ENCODE results near the gene DNAH6.

DNA sequence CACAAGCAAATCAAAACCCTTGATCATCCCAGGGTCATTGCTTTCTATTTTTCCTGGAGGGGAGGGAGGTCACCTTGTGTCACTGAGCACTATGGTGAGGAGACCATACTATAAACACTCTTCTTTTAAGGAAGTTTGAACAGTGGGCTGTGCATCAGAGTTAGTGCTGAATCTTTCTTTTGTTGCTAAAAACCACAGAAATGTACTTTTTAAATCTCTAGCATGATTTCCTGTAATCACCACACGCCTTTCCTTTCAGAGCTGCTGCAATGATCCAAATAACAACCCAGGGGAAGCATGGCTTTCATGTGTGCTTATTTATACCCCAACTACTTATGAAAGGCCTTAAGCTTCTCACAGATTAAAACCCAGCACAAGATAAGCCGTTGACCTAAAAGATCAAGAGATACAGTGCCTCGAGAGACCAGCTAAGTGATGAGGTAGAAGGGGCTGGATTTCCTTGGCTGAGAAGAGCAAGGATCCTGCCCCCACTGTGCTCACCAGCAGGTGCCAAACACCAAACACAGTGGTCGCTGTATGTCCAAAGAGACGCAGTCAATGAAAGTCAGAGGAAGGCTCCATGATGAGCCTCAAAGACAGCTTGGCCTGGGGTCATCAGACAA is 329.9 kb downstream of the DNAH6 start:
- TF ChIP-seq HDAC2 (IDR thresholded peaks at IDR 0.05) = no peak
- no peak for TF ChIP-seq SP1 (IDR thresholded peaks at IDR 0.05; ENCODE audit: low read depth, low read length)
- no peak for TF ChIP-seq ZNF384 (IDR thresholded peaks at IDR 0.05; ENCODE audit: borderline replicate concordance, low read depth, low read length)
- no peak for TF ChIP-seq MYC (IDR thresholded peaks at IDR 0.05; ENCODE audit: insufficient read depth, insufficient read length, insufficient replicate concordance, low read length, severe bottlenecking)
- TF ChIP-seq, protein P1, sequence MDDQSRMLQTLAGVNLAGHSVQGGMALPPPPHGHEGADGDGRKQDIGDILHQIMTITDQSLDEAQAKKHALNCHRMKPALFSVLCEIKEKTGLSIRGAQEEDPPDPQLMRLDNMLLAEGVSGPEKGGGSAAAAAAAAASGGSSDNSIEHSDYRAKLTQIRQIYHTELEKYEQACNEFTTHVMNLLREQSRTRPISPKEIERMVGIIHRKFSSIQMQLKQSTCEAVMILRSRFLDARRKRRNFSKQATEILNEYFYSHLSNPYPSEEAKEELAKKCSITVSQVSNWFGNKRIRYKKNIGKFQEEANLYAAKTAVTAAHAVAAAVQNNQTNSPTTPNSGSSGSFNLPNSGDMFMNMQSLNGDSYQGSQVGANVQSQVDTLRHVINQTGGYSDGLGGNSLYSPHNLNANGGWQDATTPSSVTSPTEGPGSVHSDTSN (IDR thresholded peaks at IDR 0.05; ENCODE audit: insufficient replicate concordance, low read depth, low read length) = no peak
- TF ChIP-seq YY1 (IDR thresholded peaks at IDR 0.05; ENCODE audit: low read depth, low read length) = no peak
- TF ChIP-seq CTCF (IDR thresholded peaks at IDR 0.05 in 2 of 3, conservative IDR thresholded peaks at IDR 0.05 in 1 of 3; ENCODE audit: control insufficient read depth in 2 of 3, extremely low read depth in 1 of 3, insufficient read depth in 1 of 3, low read depth in 3 of 3, low read length in 3 of 3) = no peak
- no peak for TF ChIP-seq CEBPB (IDR thresholded peaks at IDR 0.05; ENCODE audit: borderline replicate concordance in 1 of 2, low read depth in 2 of 2, low read length in 2 of 2)
- TF ChIP-seq, protein P2, sequence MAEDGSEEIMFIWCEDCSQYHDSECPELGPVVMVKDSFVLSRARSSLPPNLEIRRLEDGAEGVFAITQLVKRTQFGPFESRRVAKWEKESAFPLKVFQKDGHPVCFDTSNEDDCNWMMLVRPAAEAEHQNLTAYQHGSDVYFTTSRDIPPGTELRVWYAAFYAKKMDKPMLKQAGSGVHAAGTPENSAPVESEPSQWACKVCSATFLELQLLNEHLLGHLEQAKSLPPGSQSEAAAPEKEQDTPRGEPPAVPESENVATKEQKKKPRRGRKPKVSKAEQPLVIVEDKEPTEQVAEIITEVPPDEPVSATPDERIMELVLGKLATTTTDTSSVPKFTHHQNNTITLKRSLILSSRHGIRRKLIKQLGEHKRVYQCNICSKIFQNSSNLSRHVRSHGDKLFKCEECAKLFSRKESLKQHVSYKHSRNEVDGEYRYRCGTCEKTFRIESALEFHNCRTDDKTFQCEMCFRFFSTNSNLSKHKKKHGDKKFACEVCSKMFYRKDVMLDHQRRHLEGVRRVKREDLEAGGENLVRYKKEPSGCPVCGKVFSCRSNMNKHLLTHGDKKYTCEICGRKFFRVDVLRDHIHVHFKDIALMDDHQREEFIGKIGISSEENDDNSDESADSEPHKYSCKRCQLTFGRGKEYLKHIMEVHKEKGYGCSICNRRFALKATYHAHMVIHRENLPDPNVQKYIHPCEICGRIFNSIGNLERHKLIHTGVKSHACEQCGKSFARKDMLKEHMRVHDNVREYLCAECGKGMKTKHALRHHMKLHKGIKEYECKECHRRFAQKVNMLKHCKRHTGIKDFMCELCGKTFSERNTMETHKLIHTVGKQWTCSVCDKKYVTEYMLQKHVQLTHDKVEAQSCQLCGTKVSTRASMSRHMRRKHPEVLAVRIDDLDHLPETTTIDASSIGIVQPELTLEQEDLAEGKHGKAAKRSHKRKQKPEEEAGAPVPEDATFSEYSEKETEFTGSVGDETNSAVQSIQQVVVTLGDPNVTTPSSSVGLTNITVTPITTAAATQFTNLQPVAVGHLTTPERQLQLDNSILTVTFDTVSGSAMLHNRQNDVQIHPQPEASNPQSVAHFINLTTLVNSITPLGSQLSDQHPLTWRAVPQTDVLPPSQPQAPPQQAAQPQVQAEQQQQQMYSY (CRISPR knock-in tag; IDR thresholded peaks at IDR 0.05) = no peak
- TF ChIP-seq POLR2A (IDR thresholded peaks at IDR 0.05; ENCODE audit: low read depth, low read length) = no peak

Measured in GM12878 (cell line).